PFSK-1 (cell line): ENCODE measurements around the gene JAK2.

Experiments used
- POLR2AphosphoS5 ChIP-seq: IDR thresholded peaks from 2 replicates; pipeline ENCODE4 v1.6.1; 2012; ENCODE audit warnings: low read depth, mild to moderate bottlenecking, control low read depth, low read length, moderate library complexity
- REST ChIP-seq, 2 experiments: IDR thresholded peaks; 2 replicates each; pipeline versions ENCODE4 v1.6.1 to v1.8.0; 2011 to 2012; ENCODE audit warnings: low read depth in 2 of 2, low read length in 2 of 2, control low read depth in 1 of 2, inconsistent platforms in 1 of 2, mild to moderate bottlenecking in 1 of 2, moderate library complexity in 1 of 2; ENCODE audit not compliant: insufficient read depth in 1 of 2
- TAF1 ChIP-seq: IDR thresholded peaks from 2 replicates; pipeline ENCODE4 v1.6.1; 2012; ENCODE audit warnings: low read length, control low read depth, borderline replicate concordance; ENCODE audit not compliant: insufficient read depth

- TF ChIP-seq POLR2AphosphoS5 (no peak), TAF1 (no peak), REST (IDR thresholded peaks at IDR 0.05; ENCODE audit: insufficient read depth in 1 of 2, low read depth in 2 of 2, low read length in 2 of 2) (no peak)
Observed at GRCh38 chr9:4965174-4965821, 19.8 kb upstream of the JAK2 start.
